SJCRH30 (cell line): ENCODE data around the gene SPNS3. TPM values are rescaled to one million over a fixed set of nuclear protein-coding genes. Genes with fewer than 3 reads are reported as not detected.
A peak's percentile ranks its signal among the peaks of the same experiment; 100 is the strongest.

ENCODE experiments used
- DNase-seq, 2 experiments: peaks; one replicate each; pipeline ENCODE4 v3.0.0-alpha.2; 2015 to 2020
- H3K27ac ChIP-seq: fragments of 250-450 bp; sonication (Bioruptor Pico); 2 replicates; pipeline ENCODE4 v1.5.1; 2020; ENCODE audit warnings: mild to moderate bottlenecking, moderate library complexity
- H3K27me3 ChIP-seq: fragments of 250-450 bp; sonication (Bioruptor Pico); 2 replicates; pipeline ENCODE4 v1.5.1; 2020; ENCODE audit warnings: mild to moderate bottlenecking, moderate library complexity
- H3K36me3 ChIP-seq: fragments of 250-450 bp; sonication (Bioruptor Pico); 2 replicates; pipeline ENCODE4 v1.5.1; 2020; ENCODE audit warnings: mild to moderate bottlenecking, moderate library complexity
- H3K4me1 ChIP-seq: fragments of 250-450 bp; sonication (Bioruptor Pico); 2 replicates; pipeline ENCODE4 v1.5.1; 2020; ENCODE audit warnings: mild to moderate bottlenecking, moderate library complexity
- H3K4me3 ChIP-seq: fragments of 250-450 bp; sonication (Bioruptor Pico); 2 replicates; pipeline ENCODE4 v1.5.1; 2020; ENCODE audit warnings: mild to moderate bottlenecking, moderate library complexity
- H3K9me3 ChIP-seq: fragments of 250-450 bp; sonication (Bioruptor Pico); replicated peaks from 2 replicates; pipeline ENCODE4 v1.5.1; 2020; ENCODE audit warnings: mild to moderate bottlenecking, moderate library complexity
- total RNA-seq: library from RNA; depleted of rRNA; stranded (reverse); fragments of >200 nt; shearing (Covaris generic); gene quantifications from 2 replicates; pipeline ENCODE4 v1.2.3, GENCODE V29; 2014

Gene SPNS3
- total RNA-seq, 1 experiment from 2014 or later = not detected

- Histone ChIP-seq H3K4me3 (no peak overlapping the region), H3K36me3 (no peaks in the 10 kb centered on the region), H3K9me3 (no peaks in the 10 kb centered on the region), H3K27me3 (no peaks in the 10 kb centered on the region), H3K4me1 (no peaks in the 10 kb centered on the region; the same call in 1 of the 2 replicates), H3K27ac (no peak overlapping the region)
- no peak for DNase-seq
These were observed 80.5 kb downstream of the SPNS3 start for GRCh38 chr17:4514206-4514605.

DNA sequence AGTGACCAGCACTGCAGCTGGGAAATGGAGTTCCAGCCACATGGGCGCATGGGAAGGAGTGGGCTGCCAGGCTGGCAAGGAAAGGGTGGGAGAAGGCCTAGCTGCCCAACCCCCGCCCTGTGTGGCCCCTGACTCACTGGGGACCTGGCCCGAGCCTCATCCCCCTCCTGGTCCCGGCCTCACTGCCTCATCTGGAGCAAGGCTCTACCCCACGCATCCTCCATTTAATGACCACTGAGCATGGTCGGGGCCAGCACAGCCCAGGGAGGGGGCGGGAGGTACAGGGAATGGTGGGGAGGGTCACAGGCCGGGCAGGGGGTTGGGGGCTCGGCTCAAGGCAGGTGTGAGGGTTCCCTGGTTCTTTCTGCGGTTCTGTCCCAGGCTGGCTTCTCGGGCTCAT is 81.0 kb downstream of the SPNS3 start:
- Histone ChIP-seq H3K27ac (no peak overlapping the region), H3K36me3 (no peaks in the 10 kb centered on the region), H3K4me1 (no peaks in the 10 kb centered on the region; the same call in 1 of the 2 replicates), H3K4me3 (no peak overlapping the region), H3K27me3 (no peaks in the 10 kb centered on the region), H3K9me3 (no peaks in the 10 kb centered on the region)
- no peak for DNase-seq

DNA sequence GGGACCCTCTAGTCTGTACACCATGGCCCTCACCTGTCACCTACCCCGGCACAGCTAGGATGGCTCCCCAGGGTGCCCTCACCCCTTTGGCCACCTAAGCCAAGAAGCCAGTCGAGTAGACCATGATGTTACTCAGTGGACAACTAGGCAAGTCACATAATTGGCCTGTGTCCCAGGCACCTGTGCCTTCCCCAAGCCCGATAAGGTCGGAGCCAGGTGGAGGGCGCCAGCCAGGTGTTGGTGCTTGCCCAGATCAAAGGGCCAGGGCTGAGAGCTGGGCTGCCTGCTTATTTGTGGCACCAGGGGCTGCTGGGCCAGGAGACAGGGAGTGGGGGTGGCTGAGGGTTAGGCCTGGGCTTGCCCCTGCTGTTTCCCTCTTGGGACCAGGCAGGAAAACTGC is 81.8 kb downstream of the SPNS3 start:
- H3K27ac ChIP-seq = no peak overlapping the region
- H3K36me3 ChIP-seq = no peaks in the 10 kb centered on the region
- no peaks in the 10 kb centered on the region for H3K9me3 ChIP-seq
- no peaks in the 10 kb centered on the region; the same call in 1 of the 2 replicates for H3K4me1 ChIP-seq
- no peaks in the 10 kb centered on the region for H3K27me3 ChIP-seq
- DNase-seq = no peak
- H3K4me3 ChIP-seq = no peak overlapping the region

GRCh38 chr17:4516735-4517134 is 83.0 kb downstream of the SPNS3 start:
- Histone ChIP-seq H3K27me3 (no peaks in the 10 kb centered on the region), H3K4me3 (no peak overlapping the region), H3K4me1 (no peaks in the 10 kb centered on the region; the same call in 1 of the 2 replicates), H3K36me3 (no peaks in the 10 kb centered on the region), H3K27ac (no peak overlapping the region), H3K9me3 (no peaks in the 10 kb centered on the region)
- DNase-seq = no peak

- Histone ChIP-seq H3K4me1 (no peaks in the 10 kb centered on the region; the same call in 1 of the 2 replicates), H3K36me3 (no peaks in the 10 kb centered on the region), H3K4me3 (no peak overlapping the region), H3K9me3 (no peaks in the 10 kb centered on the region), H3K27me3 (no peaks in the 10 kb centered on the region), H3K27ac (no peak overlapping the region)
- DNase-seq = peak; percentile 33 to 54
These were observed 85.2 kb downstream of the SPNS3 start for GRCh38 chr17:4518901-4519300.

DNA sequence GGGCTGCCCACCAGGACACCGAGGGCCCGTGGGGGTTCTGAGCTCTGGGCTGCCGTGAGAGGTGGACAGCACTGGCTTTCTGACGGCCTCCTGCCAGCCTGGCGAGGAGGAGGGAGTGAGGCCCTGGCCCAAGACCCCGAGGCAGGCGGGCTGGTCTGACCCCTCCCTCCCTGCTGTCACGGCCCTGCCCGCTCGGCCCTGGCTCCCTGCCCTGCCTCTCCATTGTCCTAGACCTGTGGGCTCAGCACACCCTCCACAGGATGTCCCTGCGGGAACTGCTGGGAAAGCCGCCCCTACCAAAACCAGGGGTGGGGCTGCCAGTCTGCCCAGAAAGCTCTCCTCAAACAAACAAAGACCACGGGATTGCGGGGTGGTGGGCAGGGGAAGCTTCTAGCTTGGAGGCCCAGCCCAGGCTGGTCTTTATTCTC is 85.6 kb downstream of the SPNS3 start:
- H3K27ac ChIP-seq = no peak overlapping the region
- H3K27me3 ChIP-seq = no peaks in the 10 kb centered on the region
- no peak overlapping the region for H3K4me3 ChIP-seq
- H3K4me1 ChIP-seq = no peaks in the 10 kb centered on the region; the same call in 1 of the 2 replicates
- H3K9me3 ChIP-seq = no peaks in the 10 kb centered on the region
- no peak for DNase-seq
- no peaks in the 10 kb centered on the region for H3K36me3 ChIP-seq

- no peak overlapping the region for H3K4me3 ChIP-seq
- H3K27me3 ChIP-seq = no peaks in the 10 kb centered on the region
- DNase-seq = no peak
- no peak overlapping the region for H3K27ac ChIP-seq
- no peaks in the 10 kb centered on the region for H3K9me3 ChIP-seq
- H3K36me3 ChIP-seq = no peaks in the 10 kb centered on the region
- H3K4me1 ChIP-seq = no peaks in the 10 kb centered on the region; the same call in 1 of the 2 replicates
These were observed 86.5 kb downstream of the SPNS3 start for GRCh38 chr17:4520060-4520893.

DNA sequence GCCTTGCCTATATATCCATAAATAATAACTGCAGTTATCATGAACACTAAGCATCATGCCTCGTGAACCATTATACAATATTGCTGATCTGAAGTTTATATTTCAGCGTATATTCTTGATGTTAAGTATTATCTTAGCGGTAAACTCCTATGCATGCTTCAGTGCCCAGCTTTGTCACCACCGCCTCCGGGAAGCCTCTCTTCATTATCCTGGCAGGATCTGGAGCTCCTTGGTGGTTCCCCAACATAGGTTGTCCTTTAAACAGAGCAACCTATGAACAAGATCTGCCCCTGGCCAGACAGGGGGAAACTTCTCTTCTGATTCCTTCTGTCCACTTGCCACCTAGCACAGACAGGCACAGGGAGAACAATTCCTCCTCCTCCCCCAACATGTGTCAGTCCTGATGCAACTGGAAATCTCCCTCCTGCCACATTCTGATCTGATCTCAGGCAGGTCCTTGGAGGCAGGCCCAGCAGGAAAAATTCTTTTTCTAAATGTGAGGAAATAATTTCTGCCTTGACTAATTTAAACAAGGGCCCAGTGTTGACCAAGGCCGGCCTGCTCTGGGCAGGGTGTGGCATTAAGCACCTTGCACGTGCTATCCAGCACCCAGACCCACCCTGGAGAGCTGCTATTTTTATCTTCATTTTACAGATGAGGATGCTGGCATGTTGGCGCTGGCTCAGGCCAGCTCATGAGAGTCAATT is 87.3 kb downstream of the SPNS3 start:
- no peak overlapping the region for H3K27ac ChIP-seq
- no peak for DNase-seq

GRCh38 chr17:4522661-4523060 is 88.9 kb downstream of the SPNS3 start:
- H3K27ac ChIP-seq = no peak overlapping the region
- no peak for DNase-seq
- no peaks in the 10 kb centered on the region; the same call in 1 of the 2 replicates for H3K4me1 ChIP-seq
- H3K27me3 ChIP-seq = no peaks in the 10 kb centered on the region
- no peak overlapping the region for H3K4me3 ChIP-seq
- no peaks in the 10 kb centered on the region for H3K36me3 ChIP-seq
- H3K9me3 ChIP-seq = no peaks in the 10 kb centered on the region

More for the DNA sequence above, 87.3 kb downstream of the SPNS3 start:
- no peak overlapping the region for H3K4me3 ChIP-seq
- H3K9me3 ChIP-seq = no peaks in the 10 kb centered on the region
- H3K36me3 ChIP-seq = no peaks in the 10 kb centered on the region
- no peaks in the 10 kb centered on the region; the same call in 1 of the 2 replicates for H3K4me1 ChIP-seq
- no peaks in the 10 kb centered on the region for H3K27me3 ChIP-seq

DNA sequence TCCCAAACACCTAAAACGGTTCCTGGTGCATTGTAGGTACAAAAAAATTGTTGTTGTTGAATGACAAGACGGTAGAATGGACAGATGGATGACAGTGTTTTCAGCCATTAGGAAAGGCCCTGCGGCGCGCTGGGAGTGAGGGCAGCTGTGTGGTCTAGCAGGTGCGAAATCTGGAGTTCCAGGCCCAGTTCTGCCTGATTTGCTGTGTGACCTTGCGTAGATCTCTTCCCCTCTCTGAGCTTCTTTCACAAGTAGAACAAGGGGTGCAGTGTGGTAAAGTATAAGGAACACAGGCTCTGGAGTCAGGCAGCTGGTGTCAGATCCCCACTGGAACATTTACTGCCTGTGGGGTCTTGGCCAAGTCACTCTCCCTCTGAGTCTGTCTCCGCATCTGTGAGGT is 90.2 kb downstream of the SPNS3 start:
- no peaks in the 10 kb centered on the region for H3K9me3 ChIP-seq
- no peak for DNase-seq

DNA sequence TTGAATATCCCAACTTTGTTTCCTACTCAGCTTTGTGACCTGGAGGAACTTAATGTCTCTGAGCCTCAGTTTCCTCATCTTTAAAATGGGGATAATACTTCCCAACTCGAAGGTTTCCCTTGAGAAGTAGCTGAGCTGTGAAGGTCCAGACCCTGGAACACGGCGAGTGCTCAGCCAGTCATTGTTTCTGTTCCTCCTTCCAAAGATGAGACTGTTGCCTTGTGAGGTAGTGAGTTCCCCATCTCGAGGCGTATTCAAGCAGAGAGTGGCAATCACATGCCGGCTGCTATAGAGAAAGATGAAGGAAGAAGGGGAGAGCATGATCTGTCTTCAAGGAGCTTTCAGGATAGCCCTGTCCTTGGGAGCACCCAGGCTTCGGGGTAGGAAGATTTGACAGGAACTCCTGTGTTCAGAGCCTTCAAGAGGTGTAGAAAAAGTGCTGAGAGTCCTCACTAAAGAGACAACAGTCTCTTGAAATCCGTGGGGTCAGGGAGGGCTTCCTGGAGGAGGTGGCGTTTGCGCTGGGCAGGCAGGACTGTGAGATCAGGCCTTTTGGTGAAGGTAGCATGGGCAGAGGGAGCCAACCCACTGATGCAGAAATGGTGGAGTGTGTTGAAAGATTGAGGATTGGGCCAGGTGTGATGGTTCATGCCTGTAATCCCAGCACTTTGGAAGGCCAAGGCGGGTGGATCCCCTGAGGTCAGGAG is 92.1 kb downstream of the SPNS3 start:
- Histone ChIP-seq H3K9me3 (no peaks in the 10 kb centered on the region), H3K27me3 (no peaks in the 10 kb centered on the region), H3K4me3 (no peak overlapping the region), H3K36me3 (no peaks in the 10 kb centered on the region), H3K4me1 (no peaks in the 10 kb centered on the region), H3K27ac (no peak overlapping the region)
- DNase-seq = no peak

More for the DNA sequence above, 90.2 kb downstream of the SPNS3 start:
- Histone ChIP-seq H3K4me3 (no peak overlapping the region), H3K27ac (no peak overlapping the region), H3K4me1 (no peaks in the 10 kb centered on the region; the same call in 1 of the 2 replicates), H3K36me3 (no peaks in the 10 kb centered on the region), H3K27me3 (no peaks in the 10 kb centered on the region)

- Histone ChIP-seq H3K4me1 (no peaks in the 10 kb centered on the region), H3K27me3 (no peaks in the 10 kb centered on the region), H3K4me3 (no peak overlapping the region), H3K36me3 (no peaks in the 10 kb centered on the region), H3K9me3 (no peaks in the 10 kb centered on the region), H3K27ac (no peak overlapping the region)
- no peak for DNase-seq
These were observed 93.4 kb downstream of the SPNS3 start for GRCh38 chr17:4527134-4527533.

GRCh38 chr17:4527566-4528125 is 93.9 kb downstream of the SPNS3 start:
- Histone ChIP-seq H3K27ac (no peak overlapping the region), H3K27me3 (no peaks in the 10 kb centered on the region), H3K4me3 (no peak overlapping the region), H3K9me3 (no peaks in the 10 kb centered on the region), H3K36me3 (no peaks in the 10 kb centered on the region), H3K4me1 (no peaks in the 10 kb centered on the region)
- no peak for DNase-seq

DNA sequence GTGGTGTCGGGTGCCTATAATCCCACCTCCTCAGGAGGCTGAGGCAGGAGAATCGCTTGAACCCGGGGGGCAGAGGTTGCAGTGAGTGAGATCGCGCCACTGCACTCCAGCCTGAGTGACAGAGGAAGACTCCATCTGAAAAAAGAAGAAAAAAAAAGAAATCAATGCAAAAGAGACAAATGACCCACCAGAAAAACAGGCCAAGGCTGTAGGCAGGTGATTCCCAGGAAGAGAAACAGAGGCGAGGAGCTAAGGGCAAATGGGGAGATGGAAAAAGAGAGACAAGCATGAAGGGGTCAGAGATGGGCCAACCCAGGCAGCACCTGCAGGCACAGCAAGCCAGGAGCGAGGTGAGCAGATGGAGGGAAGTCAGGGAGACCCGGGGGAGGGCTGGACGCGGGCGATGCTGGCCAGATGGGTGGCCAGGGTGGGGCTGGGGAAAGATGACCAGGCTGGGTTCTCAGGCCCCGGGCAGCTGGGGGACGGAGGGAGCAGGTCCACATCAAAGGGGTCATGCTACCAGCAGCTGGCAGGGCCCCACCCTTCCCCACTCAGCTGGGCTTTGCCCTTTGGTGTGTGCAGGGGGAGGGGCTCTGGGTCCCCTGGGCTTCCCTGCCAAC is 95.9 kb downstream of the SPNS3 start:
- no peaks in the 10 kb centered on the region for H3K4me1 ChIP-seq
- no peaks in the 10 kb centered on the region for H3K36me3 ChIP-seq
- no peaks in the 10 kb centered on the region for H3K9me3 ChIP-seq
- no peak overlapping the region for H3K4me3 ChIP-seq
- DNase-seq = no peak
- H3K27me3 ChIP-seq = no peaks in the 10 kb centered on the region
- no peak overlapping the region for H3K27ac ChIP-seq
